HuH-7.5 (cell line): ENCODE measurements around the gene UBE3B.
A peak's percentile ranks its signal among the peaks of the same experiment; 100 is the strongest.

Experiments
- DNase-seq: peaks from one replicate; pipeline ENCODE4 v3.0.0; 2011; ENCODE audit warnings: low spot score

UBE3B gene

DNA sequence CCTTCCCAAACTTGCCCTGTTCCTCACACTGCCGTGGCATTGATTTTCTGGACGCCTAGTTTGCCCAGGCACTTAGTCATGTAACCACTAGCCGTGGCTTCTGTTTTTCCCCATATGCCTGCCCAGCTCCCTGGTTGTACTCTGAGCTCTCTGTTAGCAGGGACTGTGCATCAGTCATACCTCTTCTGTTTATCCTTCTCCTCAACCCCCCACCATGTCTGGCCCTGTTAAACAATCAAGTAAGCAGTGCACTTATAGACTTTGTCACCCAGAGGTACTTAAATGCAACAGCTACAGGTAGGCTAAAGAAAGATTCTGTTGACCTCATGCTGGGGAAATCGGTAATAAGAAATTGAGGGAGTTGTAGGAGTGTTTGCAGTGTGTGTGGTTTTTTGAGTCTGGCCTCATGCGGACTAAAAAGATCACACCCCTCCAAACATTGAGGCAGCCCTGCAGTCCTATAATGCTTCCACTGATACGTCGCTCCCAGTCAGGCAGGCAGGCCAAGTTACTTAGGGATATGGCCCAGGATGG lies 17.0 kb downstream of the UBE3B start:
- DNase-seq = no peak

DNA sequence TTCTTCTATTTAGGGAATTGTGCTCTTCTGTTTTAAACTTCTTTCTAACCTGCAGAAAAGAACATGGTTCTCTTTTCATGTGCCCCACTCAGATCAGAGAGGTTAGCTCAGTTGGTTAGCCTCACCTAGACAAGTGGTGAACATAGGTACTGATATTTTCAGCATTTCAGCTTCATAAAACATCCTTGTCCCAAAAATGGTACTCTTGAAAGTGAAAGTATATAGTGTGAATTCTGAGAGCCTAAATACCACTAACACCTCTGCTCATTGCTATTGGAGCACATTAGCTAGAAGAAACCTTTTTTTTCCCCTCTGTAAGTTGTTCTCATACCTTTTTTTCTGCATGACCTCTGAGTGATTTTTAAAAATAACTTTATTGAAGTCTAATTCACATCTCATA lies 17.6 kb downstream of the UBE3B start:
- DNase-seq = no peak

DNA sequence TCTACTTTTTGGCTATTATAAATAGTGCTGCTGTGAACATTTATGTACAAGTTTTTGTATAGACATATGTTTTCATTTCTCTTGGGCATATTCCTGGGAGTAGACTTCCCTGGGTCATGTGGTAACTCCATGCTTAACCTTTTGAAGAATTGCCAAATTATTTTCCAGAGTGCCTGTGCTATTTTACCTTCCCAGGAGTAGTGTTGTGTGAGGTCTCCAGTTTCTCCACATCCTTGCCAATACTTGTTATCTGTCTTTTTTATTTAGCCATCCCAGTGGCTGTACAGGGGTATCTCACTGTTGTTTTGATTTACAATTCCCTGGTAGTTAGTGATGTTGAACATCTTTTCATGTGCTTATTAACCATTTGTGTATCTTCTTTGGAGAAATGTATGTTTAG lies 18.9 kb downstream of the UBE3B start:
- DNase-seq = no peak

DNA sequence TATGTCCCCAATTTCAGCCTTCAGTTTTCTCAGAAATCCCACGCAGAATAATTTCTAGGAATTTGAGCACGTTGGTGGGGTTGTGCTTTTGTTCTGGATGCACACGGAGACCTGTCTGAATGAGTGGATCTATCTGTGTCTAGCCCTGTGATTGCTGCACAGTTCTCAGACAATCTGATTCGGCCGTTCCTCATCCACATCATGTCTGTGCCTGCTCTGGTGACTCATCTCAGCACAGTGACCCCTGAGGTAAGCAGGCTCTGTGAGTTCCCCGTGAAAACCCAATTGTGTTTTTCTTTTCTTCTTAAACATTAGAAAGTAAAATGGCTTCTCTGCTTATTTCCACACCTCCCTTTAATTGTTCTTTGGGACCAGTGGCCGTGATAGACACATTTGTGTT lies 20.2 kb downstream of the UBE3B start:
- DNase-seq = no peak

DNA sequence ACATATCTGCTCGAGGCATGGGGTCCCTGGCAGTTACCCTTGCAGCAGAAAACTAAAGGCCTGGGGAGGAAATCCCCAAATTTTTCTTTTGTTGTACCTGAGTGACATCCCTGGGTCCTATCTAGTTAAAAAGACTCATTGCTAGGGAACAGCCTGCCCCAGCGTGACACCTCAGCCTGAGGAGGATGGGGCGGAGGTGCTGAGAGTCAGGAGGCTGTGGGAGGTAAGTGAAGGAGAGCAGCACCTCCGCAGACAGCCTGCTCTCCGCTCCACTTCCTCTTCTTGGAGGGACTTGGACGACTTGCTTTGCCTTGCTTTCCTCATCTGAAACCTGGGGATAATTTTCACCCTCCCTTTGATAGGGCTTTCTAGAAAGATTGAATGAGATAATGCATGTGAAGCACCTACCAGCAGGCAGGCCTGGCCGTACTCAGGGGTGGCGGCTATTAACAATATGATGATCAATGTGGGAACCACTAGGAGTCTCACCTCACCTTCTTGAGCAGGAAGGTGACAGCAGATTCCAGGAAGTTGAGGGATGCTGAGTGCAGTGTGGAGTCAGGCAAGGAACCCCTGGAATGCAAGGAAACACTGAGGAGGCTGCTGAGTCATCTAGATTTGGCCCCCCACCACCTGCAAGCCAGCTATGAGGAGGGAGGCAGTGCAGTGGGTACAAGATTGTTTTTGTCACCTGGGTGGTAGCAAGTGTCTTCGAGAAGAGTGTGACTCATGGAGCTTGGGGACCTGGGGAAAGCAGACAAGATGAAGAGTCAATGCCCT lies 23.2 kb downstream of the UBE3B start:
- no peak for DNase-seq

DNA sequence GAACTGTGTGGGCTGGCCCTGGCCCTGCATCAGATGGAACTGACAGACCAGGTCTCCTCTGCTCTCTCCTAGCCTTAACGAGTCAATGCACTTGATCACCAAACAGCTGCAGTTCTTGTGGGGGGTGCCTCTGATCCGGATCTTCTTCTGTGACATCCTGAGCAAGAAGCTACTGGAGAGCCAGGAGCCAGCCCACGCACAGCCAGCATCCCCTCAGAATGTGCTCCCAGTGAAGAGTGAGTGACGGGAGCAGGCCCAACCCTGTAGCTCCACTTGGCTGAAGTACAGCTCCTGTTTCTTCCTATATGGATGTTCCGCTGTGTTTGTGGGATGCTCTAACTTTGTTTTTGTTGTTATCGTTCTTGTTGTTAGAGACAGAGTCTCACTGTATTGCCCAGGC lies 23.9 kb downstream of the UBE3B start:
- no peak for DNase-seq

DNA sequence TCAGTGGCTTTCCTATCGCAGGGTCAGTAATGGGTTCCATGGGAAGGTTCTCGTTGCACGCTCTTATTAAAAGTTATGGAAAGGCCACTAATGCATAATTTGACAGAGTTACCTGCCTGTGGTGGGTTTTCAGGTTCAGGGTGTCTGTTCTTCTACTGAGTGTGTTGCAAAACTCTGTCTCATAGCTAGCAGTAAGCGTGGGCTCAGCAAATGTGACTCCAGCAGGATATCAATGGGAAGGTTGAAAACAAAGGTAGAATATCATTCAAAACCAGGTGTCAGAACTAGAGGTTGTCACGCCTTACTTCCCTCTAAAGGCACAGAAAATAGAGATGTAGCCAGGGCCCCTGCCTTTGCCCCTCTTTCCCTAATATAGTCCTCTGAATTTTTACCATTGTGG lies 24.9 kb downstream of the UBE3B start:
- DNase-seq = no peak

DNA sequence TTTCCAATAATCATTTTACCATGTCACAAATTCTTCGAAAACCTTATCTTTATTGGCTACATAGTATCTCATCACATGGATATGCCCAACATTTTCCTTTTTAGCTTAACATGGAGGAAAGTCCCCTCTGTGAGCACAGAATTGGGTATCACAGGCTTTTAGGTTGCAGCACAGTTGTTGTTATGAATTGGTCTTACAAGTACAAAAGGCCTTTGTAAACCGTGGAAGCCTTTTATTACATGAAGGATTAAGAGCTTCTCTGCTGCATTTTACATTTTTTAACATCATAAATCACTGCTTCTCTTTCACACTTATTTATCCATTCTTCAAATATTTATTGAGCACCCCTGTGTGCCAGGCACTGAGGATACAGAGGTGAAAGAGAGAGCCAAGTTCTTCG lies 26.2 kb downstream of the UBE3B start:
- DNase-seq = no peak

DNA sequence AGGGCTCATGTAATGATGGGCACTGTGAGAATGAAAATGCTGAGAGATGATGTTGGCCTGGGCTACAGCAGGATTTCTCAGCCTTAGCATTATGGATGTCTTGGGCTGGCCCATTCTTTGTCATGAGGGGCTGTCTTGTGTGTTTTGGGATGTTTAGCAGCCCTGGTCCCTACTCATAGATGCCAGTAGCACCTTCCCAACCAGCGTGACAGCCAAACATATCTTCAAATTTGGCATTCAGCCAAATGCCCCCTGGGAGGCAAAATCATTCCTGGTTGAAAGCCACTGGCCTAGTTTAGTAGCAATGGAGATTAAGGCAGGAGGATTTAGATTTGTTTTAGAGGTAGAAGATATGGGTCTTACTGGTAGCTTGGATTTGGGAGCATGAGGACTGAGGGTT lies 26.6 kb downstream of the UBE3B start:
- DNase-seq = no peak

DNA sequence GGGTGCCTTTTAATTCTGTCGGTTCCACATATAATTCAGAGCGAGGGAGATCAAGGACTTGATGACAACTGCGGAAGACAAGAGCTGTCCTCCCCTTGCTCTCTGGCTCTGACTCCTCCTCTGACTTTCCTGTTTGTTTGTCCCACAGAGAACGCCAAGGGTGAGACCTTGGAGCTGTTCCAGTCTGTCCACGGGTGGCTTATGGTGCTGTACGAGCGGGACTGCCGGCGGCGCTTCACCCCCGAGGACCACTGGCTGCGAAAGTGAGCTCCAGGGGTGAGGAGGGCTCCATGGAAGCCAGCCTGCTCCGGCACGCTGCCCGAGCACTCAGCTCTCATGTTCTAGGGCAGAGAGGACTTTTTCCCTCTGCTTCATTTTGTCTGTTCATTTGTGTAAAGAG lies 32.8 kb downstream of the UBE3B start:
- no peak for DNase-seq

DNA sequence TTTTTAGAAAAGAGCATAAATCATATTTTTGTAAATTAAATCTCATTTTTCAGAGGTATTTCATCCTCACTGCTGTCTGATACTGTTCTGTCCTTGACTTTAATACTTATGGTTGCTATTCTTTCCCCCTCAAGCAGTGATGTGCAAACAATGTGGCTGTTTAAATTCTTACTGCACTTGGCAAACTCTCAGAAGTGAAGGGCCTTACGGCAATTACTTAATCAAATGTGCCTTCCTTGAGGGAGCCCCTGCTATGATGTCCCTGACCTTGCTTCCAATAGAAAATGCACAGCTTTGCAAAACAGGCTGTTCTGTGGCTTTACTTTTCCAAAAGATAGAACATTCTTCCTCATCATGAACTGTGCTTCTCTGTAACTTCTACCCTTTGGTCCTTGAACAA lies 35.2 kb downstream of the UBE3B start:
- DNase-seq = no peak

DNA sequence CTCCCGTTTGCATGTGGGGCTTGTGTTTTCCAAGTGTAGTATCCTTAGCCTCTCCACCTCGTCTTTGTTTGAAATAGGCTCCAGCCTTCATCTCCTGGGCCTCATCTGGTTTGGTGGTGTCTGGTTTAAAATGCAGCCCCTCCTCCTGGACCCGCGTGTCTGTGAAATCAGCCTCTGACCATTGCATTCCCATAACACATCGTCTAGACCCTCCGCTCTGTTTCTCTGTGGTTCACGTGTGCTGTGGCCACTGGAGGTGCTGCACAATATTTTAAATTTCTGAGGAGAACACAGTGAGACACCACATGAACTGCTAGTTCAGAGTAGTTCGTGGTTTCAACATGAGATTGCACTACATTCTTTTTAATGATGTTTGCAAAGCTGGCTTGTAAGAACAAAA lies 35.6 kb downstream of the UBE3B start:
- DNase-seq = no peak

DNA sequence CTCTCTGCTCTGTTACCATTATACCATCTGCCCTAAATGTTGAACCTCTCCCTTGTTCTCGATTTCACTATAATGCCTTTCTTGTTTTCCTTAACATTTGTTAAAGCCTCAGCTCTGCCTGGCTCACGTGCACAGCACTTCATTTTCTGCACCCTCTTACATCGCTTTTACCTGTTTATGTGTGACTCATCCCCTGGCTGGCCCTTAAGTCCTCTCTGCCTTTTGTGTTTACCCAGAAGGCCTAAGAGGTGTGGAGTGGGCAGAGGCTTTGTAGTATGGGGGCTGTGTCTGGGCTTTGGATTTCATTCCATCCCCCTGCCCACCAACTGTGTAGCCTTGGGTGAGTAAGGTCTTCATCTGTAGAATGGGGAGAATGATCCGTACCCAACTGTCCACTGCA lies 36.5 kb downstream of the UBE3B start:
- no peak for DNase-seq

DNA sequence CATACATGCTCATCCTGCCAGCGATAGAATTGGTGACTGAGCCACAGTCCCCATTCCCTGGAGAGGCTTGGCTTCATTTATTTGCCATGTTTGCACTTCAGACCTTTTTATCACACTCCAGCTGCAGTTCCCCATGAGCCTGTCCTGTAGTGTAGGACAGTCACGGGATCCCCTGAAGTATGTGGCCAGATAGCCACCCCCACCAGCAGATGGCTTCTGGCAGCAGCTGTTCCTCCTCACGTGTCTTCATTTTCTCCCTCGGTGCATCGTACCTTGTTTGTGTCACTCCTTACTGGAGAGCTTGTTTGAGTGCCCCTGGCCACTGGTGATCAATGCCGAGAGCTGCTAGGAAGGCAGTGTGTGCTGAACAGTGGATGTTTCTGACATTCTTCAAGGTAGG lies 40.2 kb downstream of the UBE3B start:
- no peak for DNase-seq

DNA sequence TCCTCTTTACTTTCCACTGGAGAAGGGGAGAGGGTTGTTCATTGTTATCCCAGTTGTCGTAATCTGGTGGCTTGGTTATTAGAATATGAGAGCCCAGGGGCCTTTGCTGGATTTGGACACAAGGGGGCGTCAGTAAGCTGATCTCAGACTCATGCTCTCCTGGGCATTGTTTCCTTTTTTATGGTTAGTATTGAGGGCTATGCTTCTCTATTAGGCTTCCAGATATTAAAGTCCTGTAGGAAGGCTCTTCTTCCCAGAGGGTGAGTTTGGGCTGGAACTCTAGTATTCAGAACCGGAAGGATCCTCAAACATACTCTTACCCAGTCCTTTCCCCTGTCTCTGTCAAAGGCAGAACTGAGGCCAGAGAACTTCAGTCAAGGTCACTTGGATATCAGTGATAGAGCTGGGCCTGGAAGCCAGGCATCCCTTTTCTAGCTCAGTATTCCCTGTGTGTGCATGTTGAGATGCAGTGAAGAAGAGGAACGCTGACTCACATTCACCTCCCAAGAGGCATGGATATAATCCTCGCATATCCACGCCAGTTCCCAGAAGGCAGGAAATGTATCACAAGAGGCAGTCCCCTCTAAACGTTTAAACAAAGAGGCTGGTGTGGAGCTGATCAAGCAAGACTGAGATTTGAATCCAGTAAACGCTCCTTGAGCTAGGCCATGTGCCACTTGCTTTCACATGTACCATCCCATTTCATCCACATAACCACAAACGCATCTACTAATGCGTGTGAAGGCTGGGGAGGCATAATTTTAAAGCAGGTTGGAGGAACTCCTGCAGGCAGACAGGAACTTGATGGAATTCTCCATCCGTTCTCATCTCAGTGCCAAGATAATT lies 41.6 kb downstream of the UBE3B start:
- DNase-seq = peak; percentile 71

DNA sequence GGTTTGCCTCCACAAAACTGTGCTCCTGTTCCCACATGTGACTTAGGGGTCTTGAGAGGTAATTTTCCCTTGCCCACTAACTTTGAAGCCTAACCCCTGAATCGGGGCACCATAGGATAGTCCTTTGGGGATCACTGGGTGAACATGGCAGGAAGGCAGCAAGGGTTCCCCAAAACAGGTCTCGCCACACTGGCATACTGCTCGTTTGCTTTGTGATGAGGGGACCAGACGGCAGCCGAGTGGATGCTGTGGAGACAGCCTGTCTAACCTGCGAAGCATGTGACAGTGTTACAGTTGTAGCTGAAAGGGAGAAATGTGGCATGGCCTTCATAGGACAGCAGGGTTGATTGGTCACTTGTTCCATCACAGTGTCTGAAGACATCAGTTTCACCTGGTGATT lies 42.4 kb downstream of the UBE3B start:
- DNase-seq = no peak

DNA sequence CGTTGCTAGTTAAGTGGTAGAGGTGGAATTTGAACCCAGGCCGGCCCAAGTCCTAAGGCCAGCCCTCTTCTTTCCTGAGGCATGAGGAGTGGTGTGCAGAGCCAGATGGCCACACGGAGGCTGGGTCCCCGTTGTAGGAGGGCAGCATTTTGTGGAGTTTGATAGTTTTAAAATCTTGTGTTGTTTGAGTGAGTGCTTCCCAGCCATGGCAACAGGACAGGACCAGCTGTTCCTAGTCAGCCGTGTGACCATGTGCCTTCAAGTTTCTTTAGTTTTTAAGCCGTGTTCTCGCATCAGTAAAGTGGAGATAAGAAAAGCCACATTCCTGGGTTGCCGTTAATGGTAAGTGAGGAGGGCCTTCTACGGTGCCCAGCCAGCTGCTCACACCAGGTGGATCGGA lies 44.4 kb downstream of the UBE3B start:
- no peak for DNase-seq

DNA sequence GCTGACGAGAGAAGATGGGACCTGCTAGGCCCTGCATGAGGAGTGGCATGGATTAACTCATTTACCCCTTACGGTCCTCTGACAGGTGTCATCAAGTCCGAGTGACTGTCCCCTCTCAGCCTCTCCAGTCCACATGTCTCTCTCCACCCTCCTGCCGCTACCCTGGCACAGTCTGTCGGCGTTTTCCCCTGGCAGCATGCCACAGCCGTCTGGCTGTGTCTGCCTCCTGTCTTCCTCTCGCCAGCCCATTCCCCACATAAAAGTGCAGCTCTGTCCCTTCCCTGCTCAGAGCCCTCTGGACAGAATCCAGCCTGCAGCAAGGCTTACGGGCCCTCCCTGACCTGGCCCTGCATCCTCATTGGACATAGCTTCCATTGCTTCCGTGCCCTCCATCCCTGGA lies 45.6 kb downstream of the UBE3B start:
- DNase-seq = no peak

DNA sequence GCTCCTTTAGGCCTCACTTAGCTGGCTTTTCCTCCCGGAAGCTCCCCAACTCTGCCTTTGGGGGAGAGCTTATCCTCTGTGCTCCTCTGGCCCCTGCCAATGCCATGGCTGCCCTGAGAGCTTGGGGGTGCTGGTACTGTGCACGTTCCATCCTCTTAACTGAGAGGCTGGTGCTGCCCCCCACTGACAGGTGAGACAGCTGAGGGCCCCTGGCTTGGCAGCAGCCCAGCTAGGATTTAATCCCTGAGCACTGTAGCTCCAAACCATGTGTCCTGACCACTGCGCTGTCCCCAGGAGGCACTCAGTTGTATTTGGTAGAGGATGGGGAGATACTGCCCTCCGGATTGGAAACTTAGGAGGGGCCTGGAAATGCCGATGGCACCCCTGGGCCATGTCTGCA lies 46.1 kb downstream of the UBE3B start:
- no peak for DNase-seq

DNA sequence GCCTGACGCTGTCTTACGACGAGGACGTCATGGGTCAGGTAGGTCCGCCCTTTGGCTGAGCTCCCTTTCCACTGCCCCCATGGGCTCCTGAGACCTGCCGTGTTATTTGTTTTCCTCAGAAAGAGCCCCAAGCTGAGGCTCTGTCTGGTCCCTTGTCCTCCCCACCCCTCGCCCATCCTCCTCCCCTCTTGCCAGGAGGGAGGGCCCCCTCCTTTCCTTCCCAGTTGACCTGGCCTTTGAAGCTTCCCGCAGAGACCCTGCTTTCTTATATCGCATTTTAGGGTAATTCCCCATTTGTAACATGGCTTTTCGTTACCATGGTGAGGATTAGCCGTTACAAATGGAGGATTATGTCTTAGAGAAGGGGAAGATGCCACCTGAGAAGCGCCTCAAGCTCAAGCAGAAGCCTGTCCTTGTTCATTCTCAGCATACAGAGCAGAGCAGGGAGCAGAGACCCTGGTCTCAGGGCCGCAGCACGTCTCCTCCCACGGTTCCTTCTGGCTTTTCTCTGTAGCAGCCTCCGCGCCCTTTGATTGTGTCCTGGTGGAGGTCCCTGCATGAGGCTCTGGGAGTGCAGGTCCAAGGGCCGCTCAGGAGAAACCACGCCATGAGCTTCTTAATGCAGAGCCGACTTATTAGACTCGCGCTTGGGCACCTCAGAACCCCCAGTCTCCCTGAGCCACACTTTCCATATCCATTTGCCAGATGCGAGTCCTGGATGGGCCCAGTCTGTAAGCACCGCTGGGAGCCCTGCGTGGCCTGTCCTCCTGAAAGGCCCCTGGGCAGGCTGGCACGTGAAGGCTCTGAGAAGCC lies 47.2 kb downstream of the UBE3B start:
- no peak for DNase-seq

DNA sequence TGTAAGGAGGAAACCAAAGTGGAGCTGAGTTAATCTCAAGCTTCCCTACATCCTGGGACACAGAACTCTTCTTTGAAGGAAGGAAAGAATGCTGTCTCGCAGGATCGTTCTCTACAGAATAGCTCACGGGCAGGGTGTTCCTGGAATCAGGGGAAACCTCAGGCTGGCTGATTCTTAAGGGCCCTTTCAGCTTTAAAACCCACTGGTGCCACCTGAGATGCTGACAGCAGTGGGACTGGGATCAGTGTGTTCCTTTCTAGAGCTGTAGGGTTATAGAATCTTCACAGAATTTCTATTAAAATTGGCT lies 47.8 kb downstream of the UBE3B start:
- no peak for DNase-seq

DNA sequence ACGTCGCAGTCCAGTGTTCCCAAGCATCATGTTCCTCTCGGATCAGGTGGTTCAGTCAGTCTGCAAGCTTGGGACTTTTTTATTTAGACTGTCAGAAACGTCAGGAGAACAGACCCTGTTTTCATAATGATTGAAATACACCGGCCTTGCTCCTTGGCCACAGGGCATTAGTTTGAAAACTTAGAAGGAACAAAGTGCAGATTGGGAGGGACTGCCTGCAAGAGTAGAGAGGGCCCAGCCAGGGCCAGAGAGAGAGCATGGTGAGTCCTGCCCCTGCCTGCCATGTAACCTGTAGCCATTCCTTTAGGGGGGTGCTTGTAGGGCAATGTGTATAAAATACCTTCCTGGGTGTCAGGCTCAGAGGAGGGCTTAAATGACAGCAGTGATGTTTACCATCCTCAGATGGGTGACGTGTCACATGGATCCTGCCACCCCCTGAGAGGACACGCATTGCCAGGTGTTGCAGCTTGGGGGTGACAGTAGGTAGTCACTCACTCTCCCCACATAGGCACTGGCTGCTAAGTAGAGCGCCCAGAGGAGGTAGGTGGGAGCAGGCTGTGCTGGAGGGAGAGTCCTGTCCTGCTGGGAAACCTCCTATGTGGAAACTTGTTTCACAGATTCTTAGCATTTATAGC lies 50.2 kb downstream of the UBE3B start:
- no peak for DNase-seq
